Muscle layer of duodenum (tissue), 2 donors: ENCODE results near the gene ARL8A.
A peak's percentile ranks its signal among the peaks of the same experiment; 100 is the strongest.

Experiments used
- H3K27ac ChIP-seq: one replicate; pipeline ENCODE4 v1.7.0; 2013; ENCODE audit warnings: mild to moderate bottlenecking, low read length
- H3K27me3 ChIP-seq: one replicate; pipeline ENCODE4 v1.7.0; 2013; ENCODE audit warnings: low read depth, mild to moderate bottlenecking, control low read depth, low read length
- H3K36me3 ChIP-seq, 2 donors: one replicate each; pipeline ENCODE4 v1.7.0; 2013; ENCODE audit warnings: low read length in 2 of 2, control low read depth in 1 of 2, mild to moderate bottlenecking in 1 of 2; ENCODE audit not compliant: insufficient read depth in 2 of 2, control insufficient read depth in 1 of 2
- H3K4me1 ChIP-seq, 2 donors: one replicate each; pipeline ENCODE4 v1.7.0; 2013; ENCODE audit warnings: low read length in 2 of 2, mild to moderate bottlenecking in 2 of 2, control low read depth in 1 of 2, moderate library complexity in 1 of 2; ENCODE audit not compliant: insufficient read depth in 2 of 2, control insufficient read depth in 1 of 2
- H3K4me3 ChIP-seq, 2 donors: one replicate each; pipeline ENCODE4 v1.7.0; 2013; ENCODE audit warnings: low read length in 2 of 2, low read depth in 1 of 2, mild to moderate bottlenecking in 1 of 2
- H3K9me3 ChIP-seq, 2 donors: one replicate each; pipeline ENCODE4 v1.7.0; 2013; ENCODE audit warnings: low read length in 2 of 2, control low read depth in 1 of 2, mild to moderate bottlenecking in 1 of 2; ENCODE audit not compliant: control insufficient read depth in 1 of 2
- donor health status: healthy.

ARL8A gene

DNA sequence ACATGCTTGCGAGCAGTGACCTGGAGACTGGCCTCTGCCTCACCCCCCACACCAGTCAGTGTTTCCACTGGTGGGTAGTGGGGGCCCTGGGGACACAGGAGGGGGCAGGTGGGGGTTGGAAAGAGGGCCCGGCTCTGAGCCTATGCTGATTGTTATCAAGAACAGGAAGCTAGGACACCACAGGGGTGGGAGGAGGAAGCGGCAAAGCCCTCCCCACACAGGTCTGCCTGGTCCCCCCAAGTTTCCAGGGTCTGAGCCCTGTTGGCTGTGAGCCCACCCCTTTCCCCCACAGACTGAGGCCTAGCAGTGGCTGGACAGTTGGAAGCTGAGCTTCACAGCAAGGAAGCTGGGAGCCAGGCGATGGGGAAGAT lies 17.5 kb upstream of the ARL8A start:
- no peaks in the 10 kb centered on the region for H3K27me3 ChIP-seq
- no peak overlapping the region for H3K27ac ChIP-seq
- H3K4me1 ChIP-seq = peaks cover 0 to 7% of the 10 kb centered on the region in 2 donors
- H3K9me3 ChIP-seq = no peaks in the 10 kb centered on the region
- H3K4me3 ChIP-seq = no peak overlapping the region
- H3K36me3 ChIP-seq = no peaks in the 10 kb centered on the region

DNA sequence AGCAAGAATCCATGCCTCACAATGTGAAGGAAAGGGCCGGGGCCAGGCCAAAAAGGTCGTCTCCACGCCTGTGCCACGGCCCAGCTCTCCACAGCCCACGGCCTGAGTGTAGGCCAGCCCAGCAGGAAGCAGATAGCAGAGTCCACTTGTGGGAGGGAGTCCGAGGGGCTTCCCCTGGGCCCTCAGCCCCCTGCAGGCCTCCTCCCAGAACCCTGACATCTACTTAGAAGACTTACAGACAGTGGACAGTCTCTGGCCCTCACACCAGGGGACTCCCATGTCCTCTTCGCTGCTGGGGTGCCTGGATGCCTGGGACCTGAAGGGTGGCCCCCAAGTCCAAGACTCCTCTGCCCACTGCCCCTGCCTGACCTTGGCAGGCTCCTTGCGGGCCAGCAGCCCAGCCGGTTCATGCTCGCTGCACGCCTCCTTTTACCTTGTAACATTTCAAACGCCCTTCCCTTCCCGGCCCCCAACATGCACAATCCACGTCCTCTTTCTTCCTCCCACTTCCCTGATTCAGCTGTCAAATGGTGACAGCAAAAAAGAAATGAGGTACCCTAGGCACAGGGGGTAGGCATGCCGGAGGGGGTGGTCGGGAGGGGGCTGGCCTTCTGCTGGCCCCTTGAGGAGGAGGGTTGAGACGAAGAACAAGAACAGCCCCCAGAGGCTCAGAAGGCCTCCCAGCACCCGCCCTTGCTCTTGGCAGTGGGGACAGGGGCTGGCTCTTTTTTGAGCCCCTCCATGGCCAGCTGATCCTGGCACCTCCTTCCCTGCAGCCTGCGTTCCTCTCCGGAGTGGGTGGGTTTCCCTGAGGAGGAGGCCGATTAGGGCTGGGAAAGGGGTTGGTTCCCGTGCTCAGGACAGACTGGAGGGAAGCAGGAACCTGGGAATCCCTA lies 16.9 kb upstream of the ARL8A start:
- Histone ChIP-seq H3K27ac (no peak overlapping the region), H3K36me3 (no peaks in the 10 kb centered on the region), H3K4me3 (peak overlapping the region in 1 of 2 donors; percentile 1), H3K9me3 (no peaks in the 10 kb centered on the region), H3K27me3 (no peaks in the 10 kb centered on the region), H3K4me1 (peaks cover 0 to 7% of the 10 kb centered on the region in 2 donors)

DNA sequence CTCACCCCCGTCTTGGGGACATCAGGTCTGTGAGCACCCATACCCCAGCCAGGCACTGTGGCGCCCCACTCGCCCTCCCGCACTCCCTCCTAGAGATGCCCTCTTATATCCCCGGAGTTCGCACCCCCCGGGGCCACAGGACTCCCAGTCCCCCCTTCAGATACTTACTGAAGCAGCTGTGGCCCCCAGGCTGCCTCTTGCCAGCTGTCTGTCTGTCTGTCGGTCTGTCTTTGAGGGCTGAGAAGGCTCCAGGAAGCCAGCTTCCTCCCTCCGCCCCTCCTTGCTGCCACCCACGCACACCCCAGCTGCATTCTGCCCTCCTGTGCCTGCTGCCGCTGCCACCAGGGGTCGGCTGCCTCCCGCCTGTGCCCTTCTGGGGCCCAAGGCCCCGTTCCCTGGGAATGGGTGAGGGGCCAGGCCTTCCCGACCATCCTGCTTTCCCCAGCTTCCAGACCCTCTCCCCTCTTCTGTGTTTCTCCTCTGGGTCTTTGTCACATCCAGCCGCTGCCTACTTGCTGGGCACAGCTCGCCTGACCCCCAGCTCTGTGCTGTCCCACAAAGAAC lies 15.9 kb upstream of the ARL8A start, which contains the start of gene PTPN7:
Gene PTPN7 (minus strand): TSS at position 226 of the 564 bp plus-strand sequence. CDS start 1,200 bp downstream, outside the sequence.
- peak within 1 kb of the TSS; percentile 63 for H3K27ac ChIP-seq
- peaks cover 0 to 7% of the 10 kb centered on the region in 2 donors for H3K4me1 ChIP-seq
- H3K27me3 ChIP-seq = no peaks in the 10 kb centered on the region
- no peaks in the 10 kb centered on the region for H3K9me3 ChIP-seq
- peak within 1 kb of the TSS; percentile 19 to 39 for H3K4me3 ChIP-seq
- no peaks in the 10 kb centered on the region for H3K36me3 ChIP-seq

DNA sequence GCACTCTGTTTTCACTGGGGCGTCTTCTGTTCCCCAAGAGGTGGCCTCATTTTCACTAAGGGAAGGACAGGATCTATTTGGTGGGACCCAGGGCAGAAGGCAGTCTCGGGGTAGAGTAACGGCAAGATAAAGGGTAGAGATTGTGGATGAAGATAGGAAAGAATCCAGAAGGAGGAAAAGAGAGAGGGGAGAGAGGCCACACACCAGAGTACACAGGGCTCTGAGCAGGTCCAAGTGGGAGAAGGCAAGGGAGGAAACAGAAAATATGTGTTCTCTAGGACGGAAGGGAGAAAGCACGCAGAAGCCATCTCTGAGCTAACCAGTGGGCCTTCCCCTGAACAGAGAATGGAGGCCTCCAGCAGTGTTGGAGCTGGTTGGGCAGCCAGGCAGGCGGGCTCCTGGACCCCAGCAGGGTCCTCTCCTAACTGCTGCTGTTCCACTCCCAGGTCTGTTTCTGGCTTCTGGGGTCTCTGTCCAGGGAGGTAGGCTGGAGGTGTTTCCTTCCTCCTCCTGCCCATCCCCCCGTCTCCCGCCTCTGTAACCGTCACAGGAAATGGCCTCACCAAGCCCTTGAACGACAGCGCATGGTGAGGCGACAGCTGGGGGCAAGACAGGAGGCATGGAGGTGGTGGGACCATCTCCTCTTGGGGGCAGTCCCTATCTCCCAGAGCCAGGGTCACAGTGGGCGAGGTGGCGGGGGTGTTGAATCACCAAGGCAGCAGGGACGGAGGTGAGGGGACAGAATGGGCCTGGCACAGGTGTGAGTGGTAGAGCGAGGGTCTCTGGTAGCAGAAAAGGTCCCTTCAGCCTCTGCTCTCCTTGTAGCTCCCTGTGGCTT lies 15.2 kb upstream of the ARL8A start:
- Histone ChIP-seq H3K4me1 (peaks cover 7% of the 10 kb centered on the region in 2 donors), H3K27ac (peak overlapping the region; percentile 63), H3K4me3 (peak overlapping the region; percentile 19 to 39)

DNA sequence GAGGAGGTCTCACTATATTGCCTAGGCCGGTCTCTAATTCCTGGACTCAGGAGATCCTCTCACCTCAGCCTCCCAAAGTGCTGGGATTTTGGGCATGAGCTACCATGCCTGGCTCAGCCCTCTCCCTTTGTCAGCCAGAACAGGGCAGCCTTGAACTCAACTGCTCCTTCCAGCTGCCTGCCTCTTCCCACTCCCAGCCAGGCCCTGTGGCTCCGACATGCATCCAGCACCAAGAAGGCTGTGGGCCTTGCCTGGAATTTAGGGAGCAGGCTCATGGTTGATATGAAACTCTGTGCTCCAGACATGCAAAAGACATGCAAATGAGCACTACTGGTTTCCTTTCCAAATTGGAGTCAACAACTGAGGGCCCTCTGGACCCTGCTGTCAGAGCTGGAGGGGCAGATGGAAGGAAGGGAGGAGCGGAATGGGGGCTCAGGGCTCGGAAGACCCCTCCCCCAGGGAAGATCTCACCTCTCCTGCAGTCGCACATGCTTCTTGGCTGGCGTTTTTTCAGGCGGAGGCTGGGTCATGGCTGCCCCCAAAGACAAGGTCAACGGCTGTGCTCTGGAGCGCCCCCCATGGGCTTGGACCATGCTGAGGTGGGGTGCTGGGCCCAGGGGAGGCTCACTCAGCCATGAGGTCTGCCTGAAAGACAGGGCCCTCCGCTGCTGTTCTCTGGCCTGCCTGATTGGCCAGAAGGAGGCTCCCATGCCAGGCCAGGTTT lies 14.4 kb upstream of the ARL8A start:
- H3K27ac ChIP-seq = no peak overlapping the region
- H3K4me3 ChIP-seq = peak overlapping the region in 1 of 2 donors; percentile 39
- no peaks in the 10 kb centered on the region for H3K36me3 ChIP-seq
- no peaks in the 10 kb centered on the region for H3K27me3 ChIP-seq
- peaks cover 7% of the 10 kb centered on the region in 2 donors for H3K4me1 ChIP-seq
- H3K9me3 ChIP-seq = no peaks in the 10 kb centered on the region

More for the DNA sequence above, 15.2 kb upstream of the ARL8A start:
- no peaks in the 10 kb centered on the region for H3K36me3 ChIP-seq
- no peaks in the 10 kb centered on the region for H3K9me3 ChIP-seq
- H3K27me3 ChIP-seq = no peaks in the 10 kb centered on the region

DNA sequence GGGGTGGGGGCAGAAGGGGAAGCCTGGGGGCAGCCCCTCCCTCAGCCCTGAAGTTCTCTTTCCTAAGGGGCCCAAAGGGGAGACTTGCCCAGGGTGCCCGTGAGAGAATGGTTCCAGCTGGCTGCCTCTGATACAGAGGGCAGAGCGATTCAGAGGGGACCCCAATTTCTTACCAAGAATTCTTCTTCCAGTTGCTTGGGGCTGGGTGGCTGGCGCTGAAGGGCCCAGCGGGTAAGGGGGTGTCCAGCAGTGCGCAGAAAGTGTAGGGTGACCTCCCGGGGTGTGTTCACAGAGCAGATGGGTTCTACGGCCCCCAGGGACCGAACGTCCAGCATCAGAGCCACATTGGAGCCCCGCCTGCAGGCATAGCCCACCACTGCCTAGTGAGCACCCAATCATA lies 13.4 kb upstream of the ARL8A start:
- no peaks in the 10 kb centered on the region for H3K36me3 ChIP-seq
- H3K9me3 ChIP-seq = no peaks in the 10 kb centered on the region
- no peak overlapping the region for H3K27ac ChIP-seq
- H3K4me3 ChIP-seq = no peak overlapping the region
- H3K4me1 ChIP-seq = peaks cover 4 to 7% of the 10 kb centered on the region in 2 donors
- H3K27me3 ChIP-seq = no peaks in the 10 kb centered on the region

DNA sequence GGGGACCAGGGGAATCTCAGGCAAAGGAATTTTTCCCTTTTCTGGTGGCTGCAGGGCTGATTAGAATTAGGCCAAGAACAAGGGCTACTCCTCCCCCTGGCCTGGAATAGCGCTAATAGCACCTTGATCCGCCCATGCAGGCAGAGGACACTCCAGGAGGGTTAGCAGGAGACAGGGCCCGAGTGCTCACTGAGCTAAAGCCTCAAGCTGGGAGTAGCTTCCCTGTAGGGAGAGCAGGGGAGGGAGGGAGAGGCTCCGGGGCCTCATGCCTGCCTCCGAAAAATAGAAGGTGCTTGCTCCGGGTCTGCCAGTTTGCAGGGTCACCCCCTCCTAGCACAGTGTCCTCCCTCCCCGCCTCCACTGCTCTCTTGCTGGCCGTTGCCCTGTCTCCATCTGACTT lies 12.1 kb upstream of the ARL8A start:
- Histone ChIP-seq H3K9me3 (no peaks in the 10 kb centered on the region), H3K4me3 (no peak overlapping the region), H3K4me1 (peaks cover 0 to 7% of the 10 kb centered on the region in 2 donors), H3K36me3 (no peaks in the 10 kb centered on the region), H3K27ac (no peak overlapping the region), H3K27me3 (no peaks in the 10 kb centered on the region)

DNA sequence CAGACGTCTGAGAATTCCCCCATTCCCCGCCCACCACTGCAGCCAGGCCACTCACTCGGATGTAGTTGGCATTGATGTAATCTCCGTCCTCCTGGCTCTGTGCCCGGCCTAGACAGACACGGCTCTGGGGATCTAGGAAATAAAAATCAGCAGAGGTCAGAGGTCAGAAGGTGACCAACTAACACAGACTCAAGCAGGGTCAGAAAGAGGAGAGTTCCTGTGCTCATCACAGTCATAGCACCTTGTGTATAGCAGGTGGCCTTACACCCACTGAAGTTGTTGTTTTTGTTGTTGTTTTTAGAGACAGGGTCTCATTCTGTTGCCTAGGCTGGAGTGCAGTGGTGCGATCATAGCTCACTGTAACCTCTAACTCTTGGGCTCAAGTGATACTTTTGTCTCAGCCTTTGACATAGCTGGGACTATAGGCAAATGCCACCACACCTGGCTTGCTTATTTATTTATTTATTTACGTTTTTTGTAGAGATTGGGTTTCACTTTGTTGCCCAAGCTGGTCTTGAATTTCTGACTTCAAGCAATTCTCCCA lies 11.0 kb upstream of the ARL8A start:
- no peak overlapping the region for H3K4me3 ChIP-seq
- H3K36me3 ChIP-seq = no peaks in the 10 kb centered on the region
- no peaks in the 10 kb centered on the region for H3K27me3 ChIP-seq
- no peaks in the 10 kb centered on the region for H3K9me3 ChIP-seq
- no peak overlapping the region for H3K27ac ChIP-seq
- peaks cover 0 to 7% of the 10 kb centered on the region in 2 donors for H3K4me1 ChIP-seq

DNA sequence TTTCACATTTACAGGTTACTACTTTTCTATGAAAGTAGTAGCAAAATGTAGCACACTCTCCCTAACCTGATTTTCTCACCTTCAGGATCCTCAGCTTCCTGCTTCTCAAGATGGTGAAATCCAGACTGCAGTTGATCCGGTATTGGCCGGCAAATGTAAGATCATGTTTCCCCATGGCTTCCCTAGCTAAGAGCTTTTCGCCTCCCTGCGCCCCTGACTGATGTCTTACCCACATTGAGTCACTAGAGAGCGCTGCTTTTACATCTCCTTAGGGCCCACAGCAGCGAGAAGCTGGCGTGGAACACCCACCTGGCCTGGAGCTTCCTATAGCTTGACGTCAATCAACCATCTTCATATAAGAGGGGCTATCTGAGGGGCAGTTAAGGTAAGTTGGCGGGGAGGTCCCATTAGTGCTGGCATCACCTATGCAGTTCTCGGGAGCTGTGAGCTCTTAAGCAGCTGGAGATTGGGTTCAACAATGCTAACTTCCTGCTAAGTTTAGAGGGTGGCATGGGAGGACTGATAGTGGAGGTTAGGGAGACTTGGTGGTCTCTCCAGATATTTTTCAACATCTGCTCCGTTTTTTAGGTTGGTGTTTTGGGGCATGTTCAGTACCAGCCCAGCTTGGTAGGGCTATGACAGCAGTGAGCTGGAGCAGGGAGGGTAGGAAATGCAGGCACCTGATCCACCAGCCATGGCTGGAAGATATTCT lies 10.4 kb upstream of the ARL8A start:
- H3K27me3 ChIP-seq = no peaks in the 10 kb centered on the region
- H3K27ac ChIP-seq = no peak overlapping the region
- H3K4me1 ChIP-seq = peaks cover 0 to 7% of the 10 kb centered on the region in 2 donors
- H3K9me3 ChIP-seq = no peaks in the 10 kb centered on the region
- H3K4me3 ChIP-seq = no peak overlapping the region
- H3K36me3 ChIP-seq = no peaks in the 10 kb centered on the region

DNA sequence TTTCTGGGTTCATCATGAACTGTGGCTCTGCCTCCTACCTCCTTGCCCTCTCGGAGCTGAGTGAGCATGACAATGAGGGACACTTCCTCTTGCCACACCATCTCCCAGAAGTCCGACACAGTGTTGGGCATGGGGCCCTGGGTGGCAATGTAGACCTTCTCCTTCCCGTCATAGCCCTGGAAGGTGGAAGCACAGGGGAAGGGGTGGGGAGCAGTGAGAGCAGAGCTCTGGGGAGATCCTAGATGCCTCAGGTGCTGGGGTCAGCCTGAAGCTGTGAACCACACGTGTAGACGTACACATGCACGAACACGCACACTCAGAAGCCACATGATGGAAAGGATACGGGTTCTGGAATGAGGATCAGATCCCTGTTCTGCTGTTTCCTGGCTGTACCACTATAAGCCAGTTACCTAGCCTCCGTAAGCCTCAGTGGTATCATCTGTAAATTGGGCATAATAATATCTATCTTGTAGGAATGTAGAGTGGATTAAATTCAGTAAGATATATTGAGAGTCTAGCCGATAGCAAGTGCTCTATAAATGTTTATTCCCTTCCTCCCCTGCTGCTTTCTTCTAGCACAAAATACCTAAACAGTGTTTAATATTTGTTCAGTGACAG lies 9.7 kb upstream of the ARL8A start:
- Histone ChIP-seq H3K4me1 (peaks cover 0 to 7% of the 10 kb centered on the region in 2 donors), H3K27ac (no peak overlapping the region), H3K9me3 (no peaks in the 10 kb centered on the region), H3K36me3 (no peaks in the 10 kb centered on the region), H3K27me3 (no peaks in the 10 kb centered on the region), H3K4me3 (no peak overlapping the region)
